NCI-H2107 (cell line): Measurements from ENCODE around the gene UBE2J2.

ENCODE experiments used
- DNase-seq: peaks from one replicate; lab custom pipeline; 2025; lab: John Stamatoyannopoulos, UW

UBE2J2 gene

GRCh38 chr1:1295154-1295923, 21.7 kb upstream of the UBE2J2 start:
- no peak for DNase-seq

GRCh38 chr1:1294250-1294890, 20.7 kb upstream of the UBE2J2 start:
- DNase-seq, result no peak

- no peak for DNase-seq
Measured at GRCh38 chr1:1293263-1294249, 19.9 kb upstream of the UBE2J2 start.

- no peak for DNase-seq
Measured at GRCh38 chr1:1292851-1293250, 19.2 kb upstream of the UBE2J2 start.

- no peak for DNase-seq
Measured at GRCh38 chr1:1292442-1292779, 18.8 kb upstream of the UBE2J2 start.

- no peak for DNase-seq
Measured at GRCh38 chr1:1291548-1292441, 18.1 kb upstream of the UBE2J2 start.

GRCh38 chr1:1291023-1291528, 17.4 kb upstream of the UBE2J2 start:
- no peak for DNase-seq

GRCh38 chr1:1290238-1290731, 16.6 kb upstream of the UBE2J2 start:
- no peak for DNase-seq

GRCh38 chr1:1287288-1288110, 13.8 kb upstream of the UBE2J2 start:
- DNase-seq, result no peak

GRCh38 chr1:1286313-1287261, 12.9 kb upstream of the UBE2J2 start:
- no peak for DNase-seq

- no peak for DNase-seq
Measured at GRCh38 chr1:1285611-1286311, 12.1 kb upstream of the UBE2J2 start.

GRCh38 chr1:1285102-1285571, 11.5 kb upstream of the UBE2J2 start:
- no peak for DNase-seq

- no peak for DNase-seq
Measured at GRCh38 chr1:1284221-1285101, 10.8 kb upstream of the UBE2J2 start.

- no peak for DNase-seq
Measured at GRCh38 chr1:1283821-1284220, 10.2 kb upstream of the UBE2J2 start.

- no peak for DNase-seq
Measured at GRCh38 chr1:1282998-1283397, 9.3 kb upstream of the UBE2J2 start.

- no peak for DNase-seq
Measured at GRCh38 chr1:1281533-1282321, 8.1 kb upstream of the UBE2J2 start.
